Adipocyte (in vitro differentiated cells): ENCODE measurements around the gene ANKRD34A.

Experiments
- DNase-seq: peaks from one replicate; pipeline ENCODE4 v3.0.0-alpha.2; 2015; ENCODE audit warnings: low read depth
- H3K27me3 ChIP-seq: replicated peaks from 2 replicates; pipeline ENCODE4 v1.7.0; 2013; ENCODE audit warnings: mild to moderate bottlenecking, low read length, moderate library complexity; ENCODE audit not compliant: control insufficient read depth, insufficient read depth
- H3K36me3 ChIP-seq: 2 replicates; pipeline ENCODE4 v1.7.0; 2013; ENCODE audit warnings: low read length, mild to moderate bottlenecking, moderate library complexity; ENCODE audit not compliant: control insufficient read depth, insufficient read depth, severe bottlenecking
- H3K4me1 ChIP-seq: 2 replicates; pipeline ENCODE4 v1.7.0; 2013; ENCODE audit warnings: mild to moderate bottlenecking, low read length, moderate library complexity; ENCODE audit not compliant: control insufficient read depth, insufficient read depth
- H3K4me3 ChIP-seq: 2 replicates; pipeline ENCODE4 v1.7.0; 2013; ENCODE audit warnings: mild to moderate bottlenecking, low read length, moderate library complexity
- H3K9ac ChIP-seq: 2 replicates; pipeline ENCODE4 v1.7.0; 2013; ENCODE audit warnings: mild to moderate bottlenecking, low read length, moderate library complexity
- H3K9me3 ChIP-seq: 2 replicates; pipeline ENCODE4 v1.7.0; 2013; ENCODE audit warnings: mild to moderate bottlenecking, low read length, moderate library complexity; ENCODE audit not compliant: control insufficient read depth

ANKRD34A gene

GRCh38 chr1:145987926-145988325 is 23.6 kb upstream of the ANKRD34A start:
- Histone ChIP-seq H3K9ac (no peak overlapping the region), H3K36me3 (peaks cover 11% of the 10 kb centered on the region), H3K27me3 (no peaks in the 10 kb centered on the region), H3K4me3 (no peak overlapping the region), H3K9me3 (no peaks in the 10 kb centered on the region), H3K4me1 (peaks cover 55% of the 10 kb centered on the region)
- no peak for DNase-seq

DNA sequence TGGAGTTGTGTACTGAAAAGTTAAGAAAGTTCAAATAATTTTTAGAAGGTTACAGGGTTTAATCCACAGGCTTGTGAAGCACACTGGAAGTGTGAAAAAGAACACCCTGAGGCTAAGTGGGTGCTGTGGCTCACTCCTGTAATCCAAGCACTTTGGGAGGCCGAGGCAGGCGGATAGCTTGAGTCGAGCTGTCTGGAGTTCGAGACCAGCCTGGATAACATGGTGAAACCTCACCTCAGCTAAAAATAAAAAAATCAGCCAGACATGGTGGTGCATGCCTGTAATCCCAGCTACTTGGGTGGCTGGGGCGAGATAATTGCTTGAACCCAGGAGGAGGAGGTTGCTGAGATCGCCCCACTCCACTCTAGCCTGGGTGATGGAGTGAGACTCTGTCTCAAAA is 22.2 kb upstream of the ANKRD34A start:
- H3K4me1 ChIP-seq: peaks cover 53% of the 10 kb centered on the region
- H3K9me3 ChIP-seq: no peaks in the 10 kb centered on the region
- H3K9ac ChIP-seq: no peak overlapping the region
- DNase-seq: no peak
- H3K4me3 ChIP-seq: no peak overlapping the region
- no peaks in the 10 kb centered on the region for H3K36me3 ChIP-seq
- H3K27me3 ChIP-seq: no peaks in the 10 kb centered on the region

GRCh38 chr1:145985502-145986439 is 21.4 kb upstream of the ANKRD34A start:
- Histone ChIP-seq H3K4me3 (peak overlapping the region; percentile 26), H3K9ac (peak overlapping the region; percentile 51), H3K9me3 (no peaks in the 10 kb centered on the region), H3K27me3 (no peaks in the 10 kb centered on the region), H3K4me1 (peaks cover 52% of the 10 kb centered on the region), H3K36me3 (no peaks in the 10 kb centered on the region)
- peak; percentile 67 for DNase-seq

- H3K4me1 ChIP-seq: peaks cover 52% of the 10 kb centered on the region
- H3K9me3 ChIP-seq: no peaks in the 10 kb centered on the region
- peak overlapping the region; percentile 51 for H3K9ac ChIP-seq
- no peak for DNase-seq
- no peaks in the 10 kb centered on the region for H3K36me3 ChIP-seq
- peak overlapping the region; percentile 26 for H3K4me3 ChIP-seq
- H3K27me3 ChIP-seq: no peaks in the 10 kb centered on the region
These were observed 20.7 kb upstream of the ANKRD34A start for GRCh38 chr1:145985129-145985501.

- Histone ChIP-seq H3K4me1 (peaks cover 59% of the 10 kb centered on the region), H3K9ac (peak overlapping the region; percentile 51), H3K36me3 (no peaks in the 10 kb centered on the region), H3K9me3 (no peaks in the 10 kb centered on the region), H3K27me3 (no peaks in the 10 kb centered on the region), H3K4me3 (no peak overlapping the region)
- no peak for DNase-seq
These were observed 19.8 kb upstream of the ANKRD34A start for GRCh38 chr1:145983960-145984830.

- Histone ChIP-seq H3K4me1 (peaks cover 69% of the 10 kb centered on the region), H3K27me3 (no peaks in the 10 kb centered on the region), H3K36me3 (no peaks in the 10 kb centered on the region), H3K9me3 (no peaks in the 10 kb centered on the region), H3K4me3 (no peak overlapping the region), H3K9ac (peak overlapping the region; percentile 45)
- no peak for DNase-seq
These were observed 18.9 kb upstream of the ANKRD34A start for GRCh38 chr1:145983206-145983675.

DNA sequence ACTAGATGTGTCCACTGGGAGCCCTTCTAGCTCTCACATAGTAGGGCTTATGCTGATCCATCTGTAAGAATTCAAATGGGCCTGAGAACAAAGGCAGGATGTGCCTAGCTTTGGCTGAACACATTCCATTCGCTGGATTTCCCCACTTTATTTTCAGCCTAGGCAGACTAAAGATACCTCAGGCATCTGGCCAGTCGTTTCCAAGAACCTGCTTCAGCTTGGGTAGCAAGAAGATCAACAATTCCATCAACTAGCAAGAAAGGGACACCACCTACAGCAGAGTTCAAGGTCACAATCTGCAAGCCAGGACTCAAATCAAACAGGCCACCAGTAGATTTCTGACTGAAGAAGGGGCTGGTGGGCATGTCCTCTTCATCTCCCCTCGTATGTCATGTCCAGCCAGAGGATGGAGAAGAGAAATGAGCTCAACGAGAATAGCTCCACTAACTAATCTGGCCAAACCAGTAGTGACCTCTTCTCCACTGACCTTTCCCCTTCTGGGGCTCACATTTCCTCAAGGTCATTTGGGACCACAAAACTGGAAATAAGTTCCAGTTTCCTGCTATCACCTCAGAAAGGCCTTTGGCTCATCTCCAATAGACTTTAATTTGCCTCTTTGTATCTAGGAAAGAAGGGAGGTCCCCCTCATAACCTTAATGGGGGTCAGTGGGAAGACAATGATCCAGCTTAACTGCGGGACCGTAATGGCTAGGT is 17.8 kb upstream of the ANKRD34A start:
- Histone ChIP-seq H3K36me3 (no peaks in the 10 kb centered on the region), H3K27me3 (no peaks in the 10 kb centered on the region), H3K4me1 (peaks cover 76% of the 10 kb centered on the region), H3K4me3 (no peak overlapping the region), H3K9ac (no peak overlapping the region), H3K9me3 (no peaks in the 10 kb centered on the region)
- DNase-seq: no peak

DNA sequence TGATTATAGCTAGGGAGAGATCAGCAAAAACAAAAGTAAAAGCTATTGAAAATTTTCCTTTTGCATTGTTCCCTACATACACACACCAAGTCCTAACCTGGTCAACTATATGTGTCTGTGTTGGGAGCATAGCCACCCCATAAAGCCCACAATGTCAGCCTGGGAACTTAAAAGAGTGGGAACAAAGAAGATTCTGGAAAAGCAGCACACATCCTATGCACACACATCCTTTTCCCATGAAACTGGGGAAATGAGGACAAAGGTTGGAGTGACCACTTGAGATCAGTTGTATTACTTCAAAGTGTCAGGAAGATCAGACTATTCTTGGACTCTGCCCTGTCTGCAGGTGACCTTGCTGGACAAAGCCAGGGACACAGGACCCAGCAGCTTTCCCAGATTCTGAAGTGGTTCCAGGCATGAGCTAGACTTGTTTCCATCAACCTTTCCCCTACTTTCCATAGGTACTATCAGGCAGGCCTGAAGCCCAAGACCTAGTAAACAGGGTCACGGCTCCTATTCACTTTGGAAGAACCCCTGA is 16.2 kb upstream of the ANKRD34A start:
- Histone ChIP-seq H3K36me3 (no peaks in the 10 kb centered on the region), H3K9ac (peak overlapping the region; percentile 78), H3K4me3 (no peak overlapping the region), H3K9me3 (no peaks in the 10 kb centered on the region), H3K4me1 (peaks cover 68% of the 10 kb centered on the region), H3K27me3 (no peaks in the 10 kb centered on the region)
- no peak for DNase-seq

DNA sequence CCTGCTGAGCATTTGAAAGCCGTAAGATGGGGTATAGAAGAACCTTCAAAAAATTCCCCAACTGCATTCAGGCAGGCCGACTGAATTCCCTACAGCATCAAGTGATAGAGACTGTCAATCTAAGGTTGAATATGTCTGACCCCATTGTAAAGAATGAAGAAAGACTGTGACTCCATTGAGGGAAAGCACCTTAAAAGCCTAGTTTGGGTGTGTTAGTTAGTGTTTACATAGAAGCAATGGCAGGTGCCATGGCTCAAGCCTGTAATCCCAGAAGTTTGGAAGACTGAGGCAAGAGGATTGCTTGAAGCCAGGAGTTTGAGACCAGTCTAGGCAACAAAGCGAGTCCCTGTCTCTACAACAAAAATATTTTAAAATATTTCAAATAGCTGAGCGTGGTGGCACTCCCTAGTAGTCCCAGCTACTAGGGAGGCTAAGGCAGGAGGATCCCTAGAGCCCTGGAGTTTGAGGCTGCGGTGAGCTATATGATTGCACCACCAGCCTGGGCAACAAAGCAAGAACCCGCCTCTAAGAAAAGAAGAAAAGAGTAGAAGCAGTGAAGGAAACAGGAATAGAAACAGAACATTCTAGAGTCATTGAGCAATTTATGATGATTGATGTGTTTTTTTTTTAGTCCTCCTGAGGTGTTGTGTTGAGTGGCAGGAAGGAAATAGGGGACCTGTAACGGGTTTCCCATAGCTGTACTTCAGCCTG is 15.5 kb upstream of the ANKRD34A start:
- H3K9ac ChIP-seq: peak overlapping the region; percentile 78
- H3K9me3 ChIP-seq: no peaks in the 10 kb centered on the region
- H3K27me3 ChIP-seq: no peaks in the 10 kb centered on the region
- peak overlapping the region; percentile 66 for H3K4me3 ChIP-seq
- H3K4me1 ChIP-seq: peaks cover 62% of the 10 kb centered on the region
- no peaks in the 10 kb centered on the region for H3K36me3 ChIP-seq
- no peak for DNase-seq
